GM12878 (cell line): ENCODE measurements around the gene ICA1. TPM values are rescaled to one million over a fixed set of nuclear protein-coding genes. Genes with fewer than 3 reads are reported as not detected.

Experiments used
- ATAC-seq: fragments of 200-7000 bp; cut with Tn5 transposase; 3 replicates; pipeline ENCODE4 v1.9.1; 2020; ENCODE audit warnings: mild to moderate bottlenecking, moderate library complexity
- BruUV-seq: library from RNA; stranded (reverse); fragments of 400-500 nt; replicated peaks from 2 replicates; lab custom pipeline; 2021; lab: Mats Ljungman, UMichigan
- CTCF ChIA-PET: fragments of 300-600 bp; sonication (Branson Sonifier 250); formaldehyde crosslinking; extraction: SDS; loops from one replicate; lab custom pipeline; 2021; ENCODE audit warnings: inconsistent platforms; lab: Yijun Ruan, JAX
- POLR2A ChIA-PET: fragments of 350-600 bp; formaldehyde crosslinking; extraction: SDS; loops from one replicate; lab custom pipeline; 2021; ENCODE audit warnings: inconsistent platforms; lab: Charles Lee
- RAD21 ChIA-PET: fragments of 300-600 bp; sonication (Branson Sonifier 250); formaldehyde crosslinking; loops from one replicate; lab custom pipeline; 2023; ENCODE audit warnings: antibody characterized with exemption; ENCODE audit not compliant: unreplicated experiment; lab: Charles Lee
- SMC1A ChIA-PET: fragments of 300-600 bp; sonication (Branson Sonifier 250); formaldehyde crosslinking; loops from one replicate; lab custom pipeline; 2023; ENCODE audit not compliant: unreplicated experiment, uncharacterized antibody; lab: Charles Lee
- DNase-seq: peaks from one replicate; pipeline ENCODE4 v3.0.0-alpha.2; 2011; ENCODE audit warnings: low read depth, low spot score
- FAIRE-seq: peaks from 3 replicates; lab custom pipeline; 2011; peaks lifted over from hg19 to GRCh38; lab: Jason Lieb, UNC
- H2AFZ ChIP-seq: 2 replicates; pipeline ENCODE4 v1.6.0; 2011; ENCODE audit warnings: low read depth, low read length, control low read depth; ENCODE audit not compliant: control insufficient read depth
- H3K27ac ChIP-seq: 2 replicates; pipeline ENCODE4 v1.5.1; 2011; ENCODE audit warnings: control low read depth; ENCODE audit not compliant: control insufficient read depth, insufficient read depth
- H3K27me3 ChIP-seq, 2 experiments: replicated peaks in 1 of 2; 2 replicates each; pipeline versions ENCODE4 v1.6.0 to v1.6.1; 2011; ENCODE audit warnings: low read length in 1 of 2; ENCODE audit not compliant: control insufficient read depth in 2 of 2, insufficient read depth in 2 of 2
- H3K36me3 ChIP-seq, 2 experiments: 2 replicates each; pipeline ENCODE4 v1.5.1; 2011; ENCODE audit warnings: low read length in 1 of 2; ENCODE audit not compliant: control insufficient read depth in 2 of 2, insufficient read depth in 2 of 2
- H3K4me1 ChIP-seq: 2 replicates; pipeline ENCODE4 v1.6.1; 2011; ENCODE audit warnings: mild to moderate bottlenecking, low read length, moderate library complexity, mixed read lengths; ENCODE audit not compliant: control insufficient read depth, insufficient read depth
- H3K4me2 ChIP-seq: 2 replicates; pipeline ENCODE4 v1.6.0; 2011; ENCODE audit warnings: control low read depth; ENCODE audit not compliant: control insufficient read depth, insufficient read depth
- H3K4me3 ChIP-seq: fragments of 200-600 bp; sonication (generic); 2 replicates; pipeline ENCODE4 v1.5.1; 2016
- H3K79me2 ChIP-seq: 2 replicates; pipeline ENCODE4 v1.6.0; 2011; ENCODE audit warnings: low read length; ENCODE audit not compliant: control insufficient read depth, insufficient read depth
- H3K9ac ChIP-seq: 2 replicates; pipeline ENCODE4 v1.8.0; 2011; ENCODE audit warnings: low read length, control low read depth, mixed read lengths; ENCODE audit not compliant: control insufficient read depth, insufficient read depth
- H3K9me3 ChIP-seq: replicated peaks from 3 replicates; pipeline ENCODE4 v1.5.1; 2011; ENCODE audit warnings: mild to moderate bottlenecking, low read length; ENCODE audit not compliant: control insufficient read depth, insufficient read depth
- H4K20me1 ChIP-seq: 2 replicates; pipeline ENCODE4 v1.6.0; 2011; ENCODE audit not compliant: control insufficient read depth, insufficient read depth
- BACH1 ChIP-seq: fragments of 450-650 bp; IDR thresholded peaks from 2 replicates; pipeline ENCODE4 v1.6.1; 2017; ENCODE audit warnings: mild to moderate bottlenecking, borderline replicate concordance
- BMI1 ChIP-seq: fragments of 450-650 bp; IDR thresholded peaks from 2 replicates; pipeline ENCODE4 v1.6.1; 2016; ENCODE audit warnings: mild to moderate bottlenecking, moderate library complexity, borderline replicate concordance
- CEBPB ChIP-seq, 2 experiments: fragments of 150-350 bp in 1 of 2; IDR thresholded peaks; 2 replicates each; pipeline ENCODE4 v1.6.1; 2012 to 2014; ENCODE audit warnings: low read depth in 2 of 2, low read length in 2 of 2, borderline replicate concordance in 1 of 2, inconsistent platforms in 1 of 2
- CREB1 ChIP-seq: IDR thresholded peaks from 2 replicates; pipeline ENCODE4 v1.6.1; 2012; ENCODE audit warnings: low read depth, mild to moderate bottlenecking, inconsistent platforms
- HCFC1 ChIP-seq: fragments of 150-350 bp; IDR thresholded peaks from 2 replicates; pipeline ENCODE4 v1.6.1; 2014; ENCODE audit warnings: low read length
- HDAC2 ChIP-seq: fragments of 200-600 bp; sonication (generic); IDR thresholded peaks from 2 replicates; pipeline ENCODE4 v1.6.1; 2017
- KDM1A ChIP-seq: fragments of 200-600 bp; sonication (generic); IDR thresholded peaks from 2 replicates; pipeline ENCODE4 v1.6.1; 2016; ENCODE audit warnings: borderline replicate concordance
- PAX8 ChIP-seq: fragments of 450-650 bp; IDR thresholded peaks from 2 replicates; pipeline ENCODE4 v1.6.1; 2017; ENCODE audit warnings: mild to moderate bottlenecking, moderate library complexity
- SPI1 ChIP-seq: IDR thresholded peaks from 2 replicates; pipeline ENCODE4 v1.6.1; 2011; ENCODE audit warnings: low read depth, mild to moderate bottlenecking, low read length, moderate library complexity, borderline replicate concordance; ENCODE audit not compliant: insufficient read depth
- WRNIP1 ChIP-seq: IDR thresholded peaks from 2 replicates; pipeline ENCODE4 v1.6.1; 2011; ENCODE audit warnings: low read depth, low read length, improper control_type of control experiment, borderline replicate concordance
- WGBS: methylation state at CpG from one replicate; pipeline ENCODE4 v1.1.6; 2016; ENCODE audit warnings: low lambda C conversion rate; ENCODE audit not compliant: insufficient replicate concordance, insufficient coverage; ENCODE audit errors: missing lambda C conversion rate; 5-methylcytosine and 5-hydroxymethylcytosine counted together
- in situ Hi-C: fragments of 300-500 bp; cut with MboI; formaldehyde crosslinking; loops from 9 replicates; pipeline ENCODE4 v1.14.3; 2018; ENCODE audit warnings: mixed read lengths
- intact Hi-C: fragments of 100-400 bp; cut with micrococcal nuclease; formaldehyde crosslinking; loops from one replicate; pipeline ENCODE4 v1.14.2; 2022; ENCODE audit not compliant: unreplicated experiment
- polyA plus RNA-seq, 11 experiments: library from polyadenylated mRNA; depleted of rRNA in 4 of 11; unstranded in 6 of 11; stranded (reverse) in 5 of 11; fragments of >200 nt; fragmentation: Nextera tagmentation in 4 of 11; fragmentation: Illumina TruSeq in 1 of 11; extraction: Ambion mirVana in 4 of 11; extraction: Trizol in 1 of 11; gene quantifications; 1 replicate in 1 of 11; 2 replicates in 10 of 11; pipeline versions ENCODE4 v1.2.1 to v1.2.3, GENCODE V29; 2011 to 2016; ENCODE audit warnings: inconsistent platforms in 2 of 11, missing spikeins in 2 of 11, low read depth in 1 of 11
- total RNA-seq, 4 experiments: library from RNA; depleted of rRNA in 3 of 4; stranded (reverse); fragments of >200 nt in 3 of 4; fragmentation: Illumina TruSeq in 1 of 4; extraction: Trizol in 1 of 4; gene quantifications; 2 replicates each; pipeline versions ENCODE4 v1.2.1 to v1.2.3, GENCODE V29; 2013 to 2021
- TF ChIP-seq, protein P1 (sequence below): fragments of 450-650 bp; IDR thresholded peaks from 2 replicates; pipeline ENCODE4 v1.6.1; 2017; ENCODE audit warnings: low read depth, mild to moderate bottlenecking, moderate library complexity
- TF ChIP-seq, protein P2 (sequence below): IDR thresholded peaks from 2 replicates; pipeline ENCODE4 v1.6.1; 2011; ENCODE audit warnings: mild to moderate bottlenecking, low read depth, low read length, moderate library complexity; ENCODE audit not compliant: insufficient replicate concordance
- TF ChIP-seq, protein P3 (sequence below): IDR thresholded peaks from 2 replicates; pipeline ENCODE4 v1.6.1; 2012; ENCODE audit warnings: low read depth, low read length, improper control_type of control experiment
- TF ChIP-seq, protein P4 (sequence below), 3 experiments: IDR thresholded peaks in 2 of 3; conservative IDR thresholded peaks in 1 of 3; 2 replicates each; pipeline ENCODE4 v1.5.1; 2011; ENCODE audit warnings: low read depth in 3 of 3, low read length in 3 of 3, mild to moderate bottlenecking in 3 of 3, control low read depth in 2 of 3, moderate library complexity in 2 of 3, inconsistent platforms in 1 of 3, mixed read lengths in 1 of 3; ENCODE audit not compliant: control insufficient read depth in 2 of 3, insufficient read depth in 1 of 3; ENCODE audit errors: extremely low read depth in 1 of 3
- TF ChIP-seq, protein P5 (sequence below): IDR thresholded peaks from 2 replicates; pipeline ENCODE4 v1.6.1; 2012; ENCODE audit warnings: low read depth, low read length, improper control_type of control experiment

Gene ICA1
- total and polyA plus RNA-seq, 10 of the 15 experiments (the other 5 are each of a cell fraction or from before 2014, with no cell fraction given): 1.3 to 35.1 (median 3.3) TPM

DNA sequence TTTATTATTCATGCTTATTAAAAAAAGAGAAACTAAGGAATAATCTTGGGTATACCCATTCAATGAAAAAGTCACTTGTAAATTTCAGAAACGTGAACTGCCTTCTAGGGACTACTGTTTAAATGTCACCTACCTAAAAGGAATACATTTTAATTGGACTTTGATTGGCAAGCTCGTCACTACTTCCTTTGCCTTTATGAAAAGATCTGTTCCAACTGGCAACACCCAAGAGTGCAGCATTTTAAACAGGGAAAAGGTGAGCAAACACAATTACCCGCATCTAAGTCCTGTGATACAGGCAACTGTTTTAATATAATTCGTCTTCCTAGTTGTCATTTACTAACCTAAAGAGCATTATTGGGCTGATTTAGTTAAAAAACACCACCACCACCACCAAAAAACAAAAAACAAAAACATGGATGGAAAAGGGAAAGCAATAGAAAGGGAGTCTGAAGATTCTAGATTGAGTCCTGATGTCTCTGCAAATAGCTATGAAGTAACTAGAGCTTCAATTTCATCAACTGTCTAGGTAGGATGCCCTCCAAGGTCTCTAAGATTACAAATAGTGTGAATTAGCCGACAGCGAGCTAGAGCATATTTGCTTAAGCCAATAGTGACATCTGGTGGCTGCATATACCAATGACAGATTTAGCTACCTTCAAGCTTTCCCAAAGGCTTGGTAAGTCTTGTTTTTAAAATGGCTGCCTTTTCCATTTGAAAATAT is 33.8 kb upstream of the ICA1 start:
- FAIRE-seq (peak; percentile 97), ATAC-seq (peak; percentile 99), DNase-seq (peak; percentile 43)
- no peak overlapping the region for H3K4me3 ChIP-seq
- CTCF ChIA-PET: interaction anchor here (0.5 to 2.6 kb wide), 58 partner anchors 8 to 1343 kb away, joined by 3 to 31 read pairs (median 4); partner anchors contain the start of genes C1GALT1 and UMAD1
- no peak overlapping the region for H3K4me2 ChIP-seq
- no peaks in the 10 kb centered on the region for H3K36me3 ChIP-seq
- intact Hi-C loops (loop anchor here (2.0 to 10.0 kb wide), 5 partner anchors 73 to 1331 kb away; no protein-coding TSS in a partner anchor), in situ Hi-C loops (no loop called here)
- H4K20me1 ChIP-seq: no peaks in the 10 kb centered on the region
- WGBS: 20% methylated on average over 6 of the region's 6 CpGs
- peak overlapping the region; percentile 33; the same call in 1 of the 2 replicates for H2AFZ ChIP-seq
- H3K4me1 ChIP-seq: no peaks in the 10 kb centered on the region
- H3K27me3 ChIP-seq: no peaks in the 10 kb centered on the region
- H3K27ac ChIP-seq: no peak overlapping the region
- RAD21 ChIA-PET: interaction anchor here (0.6 to 2.0 kb wide), 33 partner anchors 9 to 1345 kb away, joined by 3 to 19 read pairs (median 4); no protein-coding TSS in a partner anchor
- POLR2A ChIA-PET: interaction anchor here (0.5 to 1.3 kb wide), 2 partner anchors 81 to 656 kb away, joined by 4 read pairs; no protein-coding TSS in a partner anchor
- H3K9ac ChIP-seq: no peak overlapping the region
- no TSS peak for BruUV-seq
- no peaks in the 10 kb centered on the region for H3K9me3 ChIP-seq
- SMC1A ChIA-PET: interaction anchor here (0.6 to 4.1 kb wide), 37 partner anchors 8 to 1193 kb away, joined by 3 to 21 read pairs (median 4); no protein-coding TSS in a partner anchor
- no peaks in the 10 kb centered on the region for H3K79me2 ChIP-seq
- TF ChIP-seq WRNIP1 (no peak), CEBPB (IDR thresholded peaks at IDR 0.05; ENCODE audit: borderline replicate concordance in 1 of 2, low read depth in 2 of 2, low read length in 2 of 2) (no peak), HCFC1 (no peak), SPI1 (no peak), BACH1 (no peak), CREB1 (no peak), BMI1 (no peak), HDAC2 (no peak), KDM1A (no peak), PAX8 (no peak)
- TF ChIP-seq, protein P1, sequence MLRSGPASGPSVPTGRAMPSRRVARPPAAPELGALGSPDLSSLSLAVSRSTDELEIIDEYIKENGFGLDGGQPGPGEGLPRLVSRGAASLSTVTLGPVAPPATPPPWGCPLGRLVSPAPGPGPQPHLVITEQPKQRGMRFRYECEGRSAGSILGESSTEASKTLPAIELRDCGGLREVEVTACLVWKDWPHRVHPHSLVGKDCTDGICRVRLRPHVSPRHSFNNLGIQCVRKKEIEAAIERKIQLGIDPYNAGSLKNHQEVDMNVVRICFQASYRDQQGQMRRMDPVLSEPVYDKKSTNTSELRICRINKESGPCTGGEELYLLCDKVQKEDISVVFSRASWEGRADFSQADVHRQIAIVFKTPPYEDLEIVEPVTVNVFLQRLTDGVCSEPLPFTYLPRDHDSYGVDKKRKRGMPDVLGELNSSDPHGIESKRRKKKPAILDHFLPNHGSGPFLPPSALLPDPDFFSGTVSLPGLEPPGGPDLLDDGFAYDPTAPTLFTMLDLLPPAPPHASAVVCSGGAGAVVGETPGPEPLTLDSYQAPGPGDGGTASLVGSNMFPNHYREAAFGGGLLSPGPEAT: peak; percentile 38; the same call in 1 of the 2 replicates
- TF ChIP-seq, protein P2, sequence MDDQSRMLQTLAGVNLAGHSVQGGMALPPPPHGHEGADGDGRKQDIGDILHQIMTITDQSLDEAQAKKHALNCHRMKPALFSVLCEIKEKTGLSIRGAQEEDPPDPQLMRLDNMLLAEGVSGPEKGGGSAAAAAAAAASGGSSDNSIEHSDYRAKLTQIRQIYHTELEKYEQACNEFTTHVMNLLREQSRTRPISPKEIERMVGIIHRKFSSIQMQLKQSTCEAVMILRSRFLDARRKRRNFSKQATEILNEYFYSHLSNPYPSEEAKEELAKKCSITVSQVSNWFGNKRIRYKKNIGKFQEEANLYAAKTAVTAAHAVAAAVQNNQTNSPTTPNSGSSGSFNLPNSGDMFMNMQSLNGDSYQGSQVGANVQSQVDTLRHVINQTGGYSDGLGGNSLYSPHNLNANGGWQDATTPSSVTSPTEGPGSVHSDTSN: no peak
- TF ChIP-seq, protein P3, sequence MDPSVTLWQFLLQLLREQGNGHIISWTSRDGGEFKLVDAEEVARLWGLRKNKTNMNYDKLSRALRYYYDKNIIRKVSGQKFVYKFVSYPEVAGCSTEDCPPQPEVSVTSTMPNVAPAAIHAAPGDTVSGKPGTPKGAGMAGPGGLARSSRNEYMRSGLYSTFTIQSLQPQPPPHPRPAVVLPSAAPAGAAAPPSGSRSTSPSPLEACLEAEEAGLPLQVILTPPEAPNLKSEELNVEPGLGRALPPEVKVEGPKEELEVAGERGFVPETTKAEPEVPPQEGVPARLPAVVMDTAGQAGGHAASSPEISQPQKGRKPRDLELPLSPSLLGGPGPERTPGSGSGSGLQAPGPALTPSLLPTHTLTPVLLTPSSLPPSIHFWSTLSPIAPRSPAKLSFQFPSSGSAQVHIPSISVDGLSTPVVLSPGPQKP: no peak
- TF ChIP-seq, protein P4, sequence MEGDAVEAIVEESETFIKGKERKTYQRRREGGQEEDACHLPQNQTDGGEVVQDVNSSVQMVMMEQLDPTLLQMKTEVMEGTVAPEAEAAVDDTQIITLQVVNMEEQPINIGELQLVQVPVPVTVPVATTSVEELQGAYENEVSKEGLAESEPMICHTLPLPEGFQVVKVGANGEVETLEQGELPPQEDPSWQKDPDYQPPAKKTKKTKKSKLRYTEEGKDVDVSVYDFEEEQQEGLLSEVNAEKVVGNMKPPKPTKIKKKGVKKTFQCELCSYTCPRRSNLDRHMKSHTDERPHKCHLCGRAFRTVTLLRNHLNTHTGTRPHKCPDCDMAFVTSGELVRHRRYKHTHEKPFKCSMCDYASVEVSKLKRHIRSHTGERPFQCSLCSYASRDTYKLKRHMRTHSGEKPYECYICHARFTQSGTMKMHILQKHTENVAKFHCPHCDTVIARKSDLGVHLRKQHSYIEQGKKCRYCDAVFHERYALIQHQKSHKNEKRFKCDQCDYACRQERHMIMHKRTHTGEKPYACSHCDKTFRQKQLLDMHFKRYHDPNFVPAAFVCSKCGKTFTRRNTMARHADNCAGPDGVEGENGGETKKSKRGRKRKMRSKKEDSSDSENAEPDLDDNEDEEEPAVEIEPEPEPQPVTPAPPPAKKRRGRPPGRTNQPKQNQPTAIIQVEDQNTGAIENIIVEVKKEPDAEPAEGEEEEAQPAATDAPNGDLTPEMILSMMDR (IDR thresholded peaks at IDR 0.05 in 2 of 3, conservative IDR thresholded peaks at IDR 0.05 in 1 of 3; ENCODE audit: control insufficient read depth in 2 of 3, extremely low read depth in 1 of 3, insufficient read depth in 1 of 3, low read depth in 3 of 3, low read length in 3 of 3): peak; percentile 64 to 90 (median 75)
- TF ChIP-seq, protein P5, sequence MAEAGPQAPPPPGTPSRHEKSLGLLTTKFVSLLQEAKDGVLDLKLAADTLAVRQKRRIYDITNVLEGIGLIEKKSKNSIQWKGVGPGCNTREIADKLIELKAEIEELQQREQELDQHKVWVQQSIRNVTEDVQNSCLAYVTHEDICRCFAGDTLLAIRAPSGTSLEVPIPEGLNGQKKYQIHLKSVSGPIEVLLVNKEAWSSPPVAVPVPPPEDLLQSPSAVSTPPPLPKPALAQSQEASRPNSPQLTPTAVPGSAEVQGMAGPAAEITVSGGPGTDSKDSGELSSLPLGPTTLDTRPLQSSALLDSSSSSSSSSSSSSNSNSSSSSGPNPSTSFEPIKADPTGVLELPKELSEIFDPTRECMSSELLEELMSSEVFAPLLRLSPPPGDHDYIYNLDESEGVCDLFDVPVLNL: no peak
